Hepatic stellate cell (primary cell): ENCODE results near the gene CCDC8.
"Not testable (repeated sequence)": the region's sequence is repeated elsewhere in the genome, so short reads cannot be mapped to it uniquely, and the experiment has no call there.

Experiments used
- DNase-seq: peaks from one replicate; pipeline ENCODE4 v3.0.0; 2011; ENCODE audit warnings: low spot score

Gene CCDC8

GRCh38 chr19:46402725-46403124, 10.6 kb downstream of the CCDC8 start:
- DNase-seq = no peak

GRCh38 chr19:46397801-46398479, 15.4 kb downstream of the CCDC8 start:
- not testable (repeated sequence) for DNase-seq

- no peak for DNase-seq
These were observed 19.0 kb downstream of the CCDC8 start for GRCh38 chr19:46394402-46394797.

- DNase-seq = no peak
These were observed 19.6 kb downstream of the CCDC8 start for GRCh38 chr19:46393456-46394401.

GRCh38 chr19:46392837-46393236, 20.5 kb downstream of the CCDC8 start:
- no peak for DNase-seq

- peak; percentile 84 for DNase-seq
These were observed 21.0 kb downstream of the CCDC8 start for GRCh38 chr19:46392252-46392801.

GRCh38 chr19:46391296-46392251, 21.8 kb downstream of the CCDC8 start:
- DNase-seq = peak; percentile 31

- DNase-seq = no peak
These were observed 22.5 kb downstream of the CCDC8 start for GRCh38 chr19:46390866-46391265.

GRCh38 chr19:46390121-46390858, 23.1 kb downstream of the CCDC8 start:
- no peak for DNase-seq

GRCh38 chr19:46388311-46389095, 24.9 kb downstream of the CCDC8 start:
- DNase-seq = no peak

GRCh38 chr19:46387713-46388130, 25.6 kb downstream of the CCDC8 start:
- no peak for DNase-seq

GRCh38 chr19:46386996-46387712, 26.2 kb downstream of the CCDC8 start:
- no peak for DNase-seq

GRCh38 chr19:46386151-46386550, 27.2 kb downstream of the CCDC8 start:
- no peak for DNase-seq

GRCh38 chr19:46385636-46386035, 27.7 kb downstream of the CCDC8 start:
- no peak for DNase-seq

- no peak for DNase-seq
These were observed 29.0 kb downstream of the CCDC8 start for GRCh38 chr19:46384396-46384795.

- no peak for DNase-seq
These were observed 29.5 kb downstream of the CCDC8 start for GRCh38 chr19:46383846-46384245.

GRCh38 chr19:46383171-46383815, 30.1 kb downstream of the CCDC8 start:
- DNase-seq = no peak

GRCh38 chr19:46381756-46382345, 31.5 kb downstream of the CCDC8 start:
- DNase-seq = no peak

GRCh38 chr19:46381346-46381745, 32.0 kb downstream of the CCDC8 start:
- DNase-seq = no peak
